ENCODE measurements around the gene PARL. TPM values are rescaled to one million over a fixed set of nuclear protein-coding genes. Genes with fewer than 3 reads are reported as not detected.

The PARL gene
- total RNA-seq, 1 experiment from 2014 or later: 91.3 TPM

- H3K36me3 Mint-ChIP-seq (ENCODE audit: insufficient read depth, unreplicated experiment): peaks cover 59% of the 10 kb centered on the region
- ChIA-PET CTCF (no interaction called here), POLR2A (no interaction called here)
- Histone ChIP-seq H3K4me3 (ENCODE audit: low read depth, low read length) (no peak overlapping the region), H3K9me3 (no peaks in the 10 kb centered on the region), H3K27me3 (replicated peaks; ENCODE audit: control insufficient read depth, insufficient read depth, low read length) (no peaks in the 10 kb centered on the region), H3K4me1 (no peaks in the 10 kb centered on the region), H3K36me3 (ENCODE audit: control insufficient read depth, insufficient read depth, low read length) (peaks cover 5% of the 10 kb centered on the region)
- DNase-seq: no peak
- intact Hi-C loops (cut with micrococcal nuclease; ENCODE audit: unreplicated experiment): no loop called here
- no peak overlapping the region for H3K27ac Mint-ChIP-seq (ENCODE audit: unreplicated experiment)
- no peaks in the 10 kb centered on the region for H3K4me1 Mint-ChIP-seq (ENCODE audit: low read depth, unreplicated experiment)
- H3K9me3 Mint-ChIP-seq (ENCODE audit: unreplicated experiment): no peaks in the 10 kb centered on the region
- H3K4me3 Mint-ChIP-seq (ENCODE audit: unreplicated experiment): no peak overlapping the region
- no peaks in the 10 kb centered on the region for H3K27me3 Mint-ChIP-seq (ENCODE audit: insufficient read depth, unreplicated experiment)
- TF ChIP-seq, protein P1, sequence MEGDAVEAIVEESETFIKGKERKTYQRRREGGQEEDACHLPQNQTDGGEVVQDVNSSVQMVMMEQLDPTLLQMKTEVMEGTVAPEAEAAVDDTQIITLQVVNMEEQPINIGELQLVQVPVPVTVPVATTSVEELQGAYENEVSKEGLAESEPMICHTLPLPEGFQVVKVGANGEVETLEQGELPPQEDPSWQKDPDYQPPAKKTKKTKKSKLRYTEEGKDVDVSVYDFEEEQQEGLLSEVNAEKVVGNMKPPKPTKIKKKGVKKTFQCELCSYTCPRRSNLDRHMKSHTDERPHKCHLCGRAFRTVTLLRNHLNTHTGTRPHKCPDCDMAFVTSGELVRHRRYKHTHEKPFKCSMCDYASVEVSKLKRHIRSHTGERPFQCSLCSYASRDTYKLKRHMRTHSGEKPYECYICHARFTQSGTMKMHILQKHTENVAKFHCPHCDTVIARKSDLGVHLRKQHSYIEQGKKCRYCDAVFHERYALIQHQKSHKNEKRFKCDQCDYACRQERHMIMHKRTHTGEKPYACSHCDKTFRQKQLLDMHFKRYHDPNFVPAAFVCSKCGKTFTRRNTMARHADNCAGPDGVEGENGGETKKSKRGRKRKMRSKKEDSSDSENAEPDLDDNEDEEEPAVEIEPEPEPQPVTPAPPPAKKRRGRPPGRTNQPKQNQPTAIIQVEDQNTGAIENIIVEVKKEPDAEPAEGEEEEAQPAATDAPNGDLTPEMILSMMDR (IDR thresholded peaks at IDR 0.05; ENCODE audit: insufficient read depth in 1 of 2, low read depth in 1 of 2, low read length in 1 of 2, severe bottlenecking in 1 of 2, unreplicated experiment in 1 of 2): no peak
- BruUV-seq (replicated peaks): no TSS peak
These were observed 81.7 kb downstream of the PARL start for GRCh38 chr3:183802989-183803388.

GRCh38 chr3:183801601-183802000, 83.1 kb downstream of the PARL start:
- H3K36me3 ChIP-seq (ENCODE audit: control insufficient read depth, insufficient read depth, low read length): peaks cover 7% of the 10 kb centered on the region
- no peaks in the 10 kb centered on the region for H3K9me3 Mint-ChIP-seq (ENCODE audit: unreplicated experiment)
- no peaks in the 10 kb centered on the region for H3K9me3 ChIP-seq
- no peak overlapping the region for H3K4me3 ChIP-seq (ENCODE audit: low read depth, low read length)
- no peak for DNase-seq
- H3K27me3 Mint-ChIP-seq (ENCODE audit: insufficient read depth, unreplicated experiment): no peaks in the 10 kb centered on the region
- H3K27me3 ChIP-seq (replicated peaks; ENCODE audit: control insufficient read depth, insufficient read depth, low read length): no peaks in the 10 kb centered on the region
- CTCF ChIA-PET: no interaction called here
- no peak overlapping the region for H3K4me3 Mint-ChIP-seq (ENCODE audit: unreplicated experiment)
- intact Hi-C loops (cut with micrococcal nuclease; ENCODE audit: unreplicated experiment): no loop called here
- peaks cover 53% of the 10 kb centered on the region for H3K36me3 Mint-ChIP-seq (ENCODE audit: insufficient read depth, unreplicated experiment)
- H3K4me1 Mint-ChIP-seq (ENCODE audit: low read depth, unreplicated experiment): no peaks in the 10 kb centered on the region
- no TSS peak for BruUV-seq (replicated peaks)
- H3K27ac Mint-ChIP-seq (ENCODE audit: unreplicated experiment): no peak overlapping the region
- POLR2A ChIA-PET: no interaction called here
- TF ChIP-seq, protein P1 (IDR thresholded peaks at IDR 0.05; ENCODE audit: insufficient read depth in 1 of 2, low read depth in 1 of 2, low read length in 1 of 2, severe bottlenecking in 1 of 2, unreplicated experiment in 1 of 2): no peak
- no peaks in the 10 kb centered on the region for H3K4me1 ChIP-seq

- Mint-ChIP-seq H3K4me1 (ENCODE audit: low read depth, unreplicated experiment) (no peaks in the 10 kb centered on the region), H3K4me3 (ENCODE audit: unreplicated experiment) (no peak overlapping the region), H3K36me3 (ENCODE audit: insufficient read depth, unreplicated experiment) (peaks cover 51% of the 10 kb centered on the region), H3K9me3 (ENCODE audit: unreplicated experiment) (no peaks in the 10 kb centered on the region), H3K27me3 (ENCODE audit: insufficient read depth, unreplicated experiment) (no peaks in the 10 kb centered on the region), H3K27ac (ENCODE audit: unreplicated experiment) (no peak overlapping the region)
- no peaks in the 10 kb centered on the region for H3K27me3 ChIP-seq (replicated peaks; ENCODE audit: control insufficient read depth, insufficient read depth, low read length)
- POLR2A ChIA-PET: no interaction called here
- intact Hi-C loops (cut with micrococcal nuclease; ENCODE audit: unreplicated experiment): no loop called here
- H3K36me3 ChIP-seq (ENCODE audit: control insufficient read depth, insufficient read depth, low read length): peaks cover 6% of the 10 kb centered on the region
- H3K4me3 ChIP-seq (ENCODE audit: low read depth, low read length): no peak overlapping the region
- CTCF ChIA-PET: no interaction called here
- BruUV-seq (replicated peaks): no TSS peak
- H3K9me3 ChIP-seq: no peaks in the 10 kb centered on the region
- TF ChIP-seq, protein P1 (IDR thresholded peaks at IDR 0.05; ENCODE audit: insufficient read depth in 1 of 2, low read depth in 1 of 2, low read length in 1 of 2, severe bottlenecking in 1 of 2, unreplicated experiment in 1 of 2): no peak
- no peak for DNase-seq
- H3K4me1 ChIP-seq: no peaks in the 10 kb centered on the region
These were observed 84.3 kb downstream of the PARL start for GRCh38 chr3:183800243-183800863.
